GM18951 (cell line): ENCODE measurements around the gene KITLG.

Source experiments
- POLR2A ChIP-seq: IDR thresholded peaks from 4 replicates; pipeline ENCODE4 v1.6.1; 2011; ENCODE audit warnings: mild to moderate bottlenecking; ENCODE audit not compliant: insufficient read length, insufficient read depth; ENCODE audit errors: extremely low read depth
- in situ Hi-C: fragments of 300-500 bp; cut with MboI; formaldehyde crosslinking; loops from one replicate; pipeline ENCODE4 v1.12.0; 2022; ENCODE audit warnings: low sequenced_read_pairs, mixed read lengths, inconsistent platforms; ENCODE audit not compliant: unreplicated experiment

The KITLG gene

GRCh38 chr12:88594780-88595179 lies 14.5 kb upstream of the KITLG start:
- no peak for TF ChIP-seq POLR2A
- in situ Hi-C loops = no loop called here

DNA sequence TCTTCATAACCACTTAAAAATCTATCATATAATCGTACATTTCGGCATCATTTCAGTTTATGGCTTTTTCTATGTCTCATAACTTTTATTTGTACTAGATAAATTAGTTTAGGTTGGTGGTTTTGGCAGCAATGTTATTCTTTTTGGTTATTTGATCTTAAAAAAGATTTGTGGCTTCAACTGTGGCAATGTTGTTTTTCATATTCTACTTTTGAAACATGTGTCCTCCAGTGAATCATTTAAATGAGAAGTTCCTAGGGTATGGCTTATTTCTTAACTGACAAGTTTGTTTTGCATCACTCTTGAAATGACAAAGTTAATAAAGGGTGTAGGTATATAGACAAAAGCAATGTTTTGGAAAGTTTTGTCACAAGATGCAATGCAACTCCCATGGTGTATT lies 11.1 kb upstream of the KITLG start:
- in situ Hi-C loops = no loop called here
- TF ChIP-seq POLR2A = no peak

DNA sequence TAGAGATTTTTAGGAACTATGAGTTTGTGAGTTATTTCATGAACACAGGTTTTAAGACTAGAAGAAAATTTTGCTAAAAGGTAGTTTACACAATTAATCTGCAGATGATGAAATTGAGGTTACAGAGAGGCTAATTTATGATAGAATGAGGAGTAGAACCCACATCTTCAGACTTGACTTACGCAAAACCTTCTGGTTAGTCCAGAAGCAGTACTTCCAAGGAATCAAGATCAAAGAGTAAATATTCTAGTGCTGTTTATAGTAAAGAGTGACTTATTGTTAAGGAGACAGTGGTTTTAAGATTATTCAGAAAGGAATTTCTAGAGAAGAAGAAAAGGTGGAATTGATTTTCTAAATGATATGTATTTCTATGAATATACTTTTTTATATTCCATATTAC lies 10.6 kb upstream of the KITLG start:
- in situ Hi-C loops = no loop called here
- no peak for TF ChIP-seq POLR2A

GRCh38 chr12:88585077-88585476 lies 4.8 kb upstream of the KITLG start:
- TF ChIP-seq POLR2A = no peak
- in situ Hi-C loops = no loop called here

DNA sequence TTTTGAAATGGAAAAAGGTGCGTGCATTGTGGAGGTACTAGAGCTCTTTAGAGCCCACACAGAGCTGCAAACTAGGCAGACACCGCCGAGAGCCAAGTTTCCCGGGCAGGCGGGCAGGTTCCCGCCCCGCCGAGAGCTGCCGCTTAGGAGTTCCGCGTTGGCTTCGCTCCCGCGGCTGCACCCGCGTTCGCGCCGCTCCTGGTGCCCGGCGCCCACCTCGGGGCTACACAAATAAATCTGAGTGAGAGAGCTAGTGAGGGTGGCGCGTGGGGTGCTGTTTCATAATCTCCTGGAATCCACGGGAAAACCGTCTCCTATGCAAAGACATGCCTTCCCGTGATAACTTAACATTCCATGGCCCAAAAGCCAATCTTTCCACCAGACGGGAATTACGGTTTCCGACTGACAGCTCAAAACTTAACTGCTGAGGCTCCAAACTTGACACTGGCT lies 645 bp downstream of the KITLG start:
- in situ Hi-C loops = no loop called here
- no peak for TF ChIP-seq POLR2A

GRCh38 chr12:88579161-88579517 lies 1.1 kb downstream of the KITLG start:
- in situ Hi-C loops = no loop called here
- no peak for TF ChIP-seq POLR2A

- in situ Hi-C loops = no loop called here
- no peak for TF ChIP-seq POLR2A
These were observed 1.8 kb downstream of the KITLG start for GRCh38 chr12:88578276-88579160.

- no peak for TF ChIP-seq POLR2A
- in situ Hi-C loops = no loop called here
These were observed 2.7 kb downstream of the KITLG start for GRCh38 chr12:88577537-88577936.

DNA sequence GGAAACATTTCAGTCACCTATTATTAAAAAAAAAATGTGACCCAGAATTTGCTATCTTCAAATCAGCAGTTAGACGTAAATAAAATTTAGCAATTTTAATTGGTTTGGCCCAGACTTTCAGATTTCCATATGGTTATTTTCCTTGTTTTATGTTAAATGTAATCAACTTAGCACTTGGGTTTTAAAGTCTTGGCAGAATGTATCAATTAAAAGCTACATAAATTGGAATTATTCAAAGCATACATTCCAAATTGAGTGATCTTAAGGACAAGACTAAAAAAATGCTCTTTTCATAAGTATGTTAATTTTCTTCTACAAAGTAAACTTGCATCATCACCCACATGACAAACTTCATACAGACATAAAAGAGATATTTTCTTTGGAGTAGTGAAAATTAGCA lies 3.4 kb downstream of the KITLG start:
- TF ChIP-seq POLR2A = no peak
- in situ Hi-C loops = no loop called here

- in situ Hi-C loops = no loop called here
- TF ChIP-seq POLR2A = no peak
These were observed 4.8 kb downstream of the KITLG start for GRCh38 chr12:88575361-88575970.

DNA sequence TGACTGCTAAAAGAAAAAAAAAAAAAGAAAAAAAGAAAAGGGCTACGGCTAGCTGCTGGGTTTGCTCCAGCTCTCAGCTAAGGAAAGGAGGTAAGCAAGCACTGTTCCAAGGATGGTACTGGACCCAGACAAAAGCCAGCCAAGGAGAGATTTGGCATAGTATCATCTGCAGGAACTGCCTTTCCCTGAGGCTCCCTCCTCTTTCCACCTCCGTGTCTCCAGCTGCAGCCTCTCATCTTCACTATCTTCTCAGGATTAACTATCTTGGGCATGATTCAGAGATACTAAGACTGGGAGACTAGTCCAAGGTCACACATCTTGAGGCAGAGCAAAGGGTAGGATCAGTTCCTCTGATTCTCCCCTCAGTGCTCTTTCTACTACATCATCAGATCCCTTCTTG lies 6.0 kb downstream of the KITLG start:
- no peak for TF ChIP-seq POLR2A
- in situ Hi-C loops = no loop called here

GRCh38 chr12:88573583-88573982 lies 6.7 kb downstream of the KITLG start:
- in situ Hi-C loops = no loop called here
- TF ChIP-seq POLR2A = no peak

DNA sequence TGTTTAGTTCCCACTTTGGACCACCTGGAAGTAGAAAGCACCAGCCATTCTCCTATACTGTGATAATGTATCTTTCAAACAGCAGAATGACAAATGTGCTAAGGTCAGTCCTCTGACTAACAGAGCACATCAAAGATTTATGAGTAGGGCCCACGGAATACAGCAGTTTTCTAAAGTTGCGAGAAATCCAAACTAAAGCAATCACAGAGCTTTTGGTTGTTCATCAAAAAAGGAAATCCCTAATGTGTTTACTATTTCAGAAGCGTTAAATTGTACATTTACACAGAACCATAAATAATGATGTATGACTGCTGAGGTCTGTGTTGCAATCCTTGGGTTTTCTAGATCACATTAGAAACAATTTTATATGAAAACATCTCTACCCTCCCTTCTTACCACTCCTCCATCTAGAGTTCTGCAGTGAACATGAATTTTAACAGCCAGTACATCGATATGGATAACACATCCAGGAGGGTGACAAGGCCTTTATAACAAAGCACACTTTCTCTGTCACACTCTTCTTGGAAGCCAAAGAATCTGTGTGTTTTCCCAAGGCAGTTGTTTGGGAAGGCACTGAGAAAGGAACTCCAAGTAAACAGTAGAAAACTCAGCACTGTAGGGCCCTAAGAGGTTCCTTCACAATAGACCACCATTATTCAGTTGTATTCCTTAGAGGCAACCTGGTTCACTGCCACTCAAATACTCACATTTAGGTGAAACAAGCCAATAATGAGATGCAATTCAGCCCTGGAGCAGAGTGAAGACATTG lies 7.3 kb downstream of the KITLG start:
- in situ Hi-C loops = no loop called here
- TF ChIP-seq POLR2A = no peak
